Measurements from ENCODE around the gene GIGYF2.

The GIGYF2 gene

DNA sequence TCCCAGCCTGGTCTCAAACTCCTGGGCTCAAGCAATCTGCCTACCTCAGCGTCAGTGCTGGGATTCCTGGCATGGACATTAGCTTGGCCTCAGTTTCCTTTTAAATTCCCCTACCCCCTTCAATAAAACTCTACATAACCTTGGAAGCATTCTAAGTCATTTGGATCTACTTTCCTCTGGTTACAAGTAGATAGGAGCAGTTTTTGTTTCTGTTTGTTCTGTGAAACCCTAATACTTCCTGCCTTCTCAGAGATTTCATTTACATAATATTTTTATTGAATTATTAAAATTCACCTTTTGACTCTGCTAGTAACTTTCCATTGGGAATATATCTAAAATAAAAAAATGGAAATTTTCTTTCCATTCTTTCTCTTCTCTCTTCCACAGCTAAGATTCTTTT lies 25.9 kb downstream of the GIGYF2 start:
- no peak overlapping the region for H3K4me3 ChIP-seq (ENCODE audit: low read depth, low read length)
- TF ChIP-seq, protein P1, sequence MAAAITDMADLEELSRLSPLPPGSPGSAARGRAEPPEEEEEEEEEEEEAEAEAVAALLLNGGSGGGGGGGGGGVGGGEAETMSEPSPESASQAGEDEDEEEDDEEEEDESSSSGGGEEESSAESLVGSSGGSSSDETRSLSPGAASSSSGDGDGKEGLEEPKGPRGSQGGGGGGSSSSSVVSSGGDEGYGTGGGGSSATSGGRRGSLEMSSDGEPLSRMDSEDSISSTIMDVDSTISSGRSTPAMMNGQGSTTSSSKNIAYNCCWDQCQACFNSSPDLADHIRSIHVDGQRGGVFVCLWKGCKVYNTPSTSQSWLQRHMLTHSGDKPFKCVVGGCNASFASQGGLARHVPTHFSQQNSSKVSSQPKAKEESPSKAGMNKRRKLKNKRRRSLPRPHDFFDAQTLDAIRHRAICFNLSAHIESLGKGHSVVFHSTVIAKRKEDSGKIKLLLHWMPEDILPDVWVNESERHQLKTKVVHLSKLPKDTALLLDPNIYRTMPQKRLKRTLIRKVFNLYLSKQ (tag by site-specific recombination; IDR thresholded peaks at IDR 0.05; ENCODE audit: borderline replicate concordance): no peak
- TF ChIP-seq, protein P2, sequence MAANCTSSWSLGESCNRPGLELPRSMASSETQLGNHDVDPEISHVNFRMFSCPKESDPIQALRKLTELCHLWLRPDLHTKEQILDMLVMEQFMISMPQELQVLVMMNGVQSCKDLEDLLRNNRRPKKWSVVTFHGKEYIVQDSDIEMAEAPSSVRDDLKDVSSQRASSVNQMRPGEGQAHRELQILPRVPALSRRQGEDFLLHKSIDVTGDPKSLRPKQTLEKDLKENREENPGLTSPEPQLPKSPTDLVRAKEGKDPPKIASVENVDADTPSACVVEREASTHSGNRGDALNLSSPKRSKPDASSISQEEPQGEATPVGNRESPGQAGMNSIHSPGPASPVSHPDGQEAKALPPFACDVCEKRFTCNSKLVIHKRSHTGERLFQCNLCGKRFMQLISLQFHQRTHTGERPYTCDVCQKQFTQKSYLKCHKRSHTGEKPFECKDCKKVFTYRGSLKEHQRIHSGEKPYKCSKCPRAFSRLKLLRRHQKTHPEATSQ (tag by site-specific recombination; IDR thresholded peaks at IDR 0.05): no peak
- no peak for TF ChIP-seq ZBTB7A (tag by site-specific recombination; IDR thresholded peaks at IDR 0.05; ENCODE audit: low read depth)
- TF ChIP-seq ZNF112 (tag by site-specific recombination; IDR thresholded peaks at IDR 0.05): no peak
- TF ChIP-seq, protein P3, sequence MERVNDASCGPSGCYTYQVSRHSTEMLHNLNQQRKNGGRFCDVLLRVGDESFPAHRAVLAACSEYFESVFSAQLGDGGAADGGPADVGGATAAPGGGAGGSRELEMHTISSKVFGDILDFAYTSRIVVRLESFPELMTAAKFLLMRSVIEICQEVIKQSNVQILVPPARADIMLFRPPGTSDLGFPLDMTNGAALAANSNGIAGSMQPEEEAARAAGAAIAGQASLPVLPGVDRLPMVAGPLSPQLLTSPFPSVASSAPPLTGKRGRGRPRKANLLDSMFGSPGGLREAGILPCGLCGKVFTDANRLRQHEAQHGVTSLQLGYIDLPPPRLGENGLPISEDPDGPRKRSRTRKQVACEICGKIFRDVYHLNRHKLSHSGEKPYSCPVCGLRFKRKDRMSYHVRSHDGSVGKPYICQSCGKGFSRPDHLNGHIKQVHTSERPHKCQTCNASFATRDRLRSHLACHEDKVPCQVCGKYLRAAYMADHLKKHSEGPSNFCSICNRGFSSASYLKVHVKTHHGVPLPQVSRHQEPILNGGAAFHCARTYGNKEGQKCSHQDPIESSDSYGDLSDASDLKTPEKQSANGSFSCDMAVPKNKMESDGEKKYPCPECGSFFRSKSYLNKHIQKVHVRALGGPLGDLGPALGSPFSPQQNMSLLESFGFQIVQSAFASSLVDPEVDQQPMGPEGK (tag by site-specific recombination; IDR thresholded peaks at IDR 0.05): no peak
- TF ChIP-seq ZNF366 (tag by site-specific recombination; conservative IDR thresholded peaks at IDR 0.05): no peak
- TF ChIP-seq, protein P4, sequence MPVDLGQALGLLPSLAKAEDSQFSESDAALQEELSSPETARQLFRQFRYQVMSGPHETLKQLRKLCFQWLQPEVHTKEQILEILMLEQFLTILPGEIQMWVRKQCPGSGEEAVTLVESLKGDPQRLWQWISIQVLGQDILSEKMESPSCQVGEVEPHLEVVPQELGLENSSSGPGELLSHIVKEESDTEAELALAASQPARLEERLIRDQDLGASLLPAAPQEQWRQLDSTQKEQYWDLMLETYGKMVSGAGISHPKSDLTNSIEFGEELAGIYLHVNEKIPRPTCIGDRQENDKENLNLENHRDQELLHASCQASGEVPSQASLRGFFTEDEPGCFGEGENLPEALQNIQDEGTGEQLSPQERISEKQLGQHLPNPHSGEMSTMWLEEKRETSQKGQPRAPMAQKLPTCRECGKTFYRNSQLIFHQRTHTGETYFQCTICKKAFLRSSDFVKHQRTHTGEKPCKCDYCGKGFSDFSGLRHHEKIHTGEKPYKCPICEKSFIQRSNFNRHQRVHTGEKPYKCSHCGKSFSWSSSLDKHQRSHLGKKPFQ (tag by site-specific recombination; IDR thresholded peaks at IDR 0.05): no peak
- no peak for TF ChIP-seq ZNF426 (tag by site-specific recombination; IDR thresholded peaks at IDR 0.05)
- TF ChIP-seq ZNF133 (tag by site-specific recombination; IDR thresholded peaks at IDR 0.05): no peak
- TF ChIP-seq ZNF274 (IDR thresholded peaks at IDR 0.05; ENCODE audit: low read length): no peak
- TF ChIP-seq ZNF274 (tag by site-specific recombination; IDR thresholded peaks at IDR 0.05; ENCODE audit: borderline replicate concordance): no peak
- no peak for TF ChIP-seq ZNF140 (tag by site-specific recombination; IDR thresholded peaks at IDR 0.05)
- no peak for TF ChIP-seq ZNF571 (tag by site-specific recombination; IDR thresholded peaks at IDR 0.05)
- TF ChIP-seq ZNF621 (tag by site-specific recombination; IDR thresholded peaks at IDR 0.05): no peak
- TF ChIP-seq ZNF560 (tag by site-specific recombination; IDR thresholded peaks at IDR 0.05; ENCODE audit: borderline replicate concordance): no peak
- TF ChIP-seq GLI2 (tag by site-specific recombination; IDR thresholded peaks at IDR 0.05; ENCODE audit: borderline replicate concordance, low read depth): no peak
- no peak for TF ChIP-seq ZNF664 (tag by site-specific recombination; IDR thresholded peaks at IDR 0.05)
- no peak for TF ChIP-seq ZNF341 (tag by site-specific recombination; IDR thresholded peaks at IDR 0.05; ENCODE audit: low read depth)
- TF ChIP-seq ZNF529 (tag by site-specific recombination; IDR thresholded peaks at IDR 0.05; ENCODE audit: insufficient replicate concordance): no peak
- peaks cover 19 to 64% of the 10 kb centered on the region in 2 experiments for H3K36me3 ChIP-seq (ENCODE audit: control insufficient read depth in 2 of 2, insufficient read depth in 1 of 2, low read length in 2 of 2)

DNA sequence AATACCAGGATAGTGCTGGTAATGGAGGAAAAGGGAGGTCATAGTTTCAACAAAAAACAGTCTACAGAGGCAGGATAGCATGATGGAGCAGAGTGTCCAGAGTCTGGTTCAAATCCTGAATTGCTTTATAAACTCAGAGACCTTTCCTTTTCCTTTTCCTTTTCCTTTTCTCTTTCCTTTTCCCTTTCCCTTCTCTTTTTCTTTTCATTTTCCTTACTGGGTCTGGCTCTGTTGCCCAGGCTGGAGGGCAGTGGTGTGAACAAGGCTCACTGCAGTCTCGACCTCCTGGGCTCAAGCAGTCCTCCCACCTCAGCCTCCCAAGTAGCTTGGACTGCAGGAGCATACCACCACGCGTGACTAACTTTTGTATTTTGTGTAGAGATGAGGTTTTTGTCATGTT lies 31.7 kb downstream of the GIGYF2 start:
- TF ChIP-seq ZNF174 (tag by site-specific recombination; IDR thresholded peaks at IDR 0.05) (no peak), ZNF529 (tag by site-specific recombination; IDR thresholded peaks at IDR 0.05; ENCODE audit: insufficient replicate concordance) (no peak), ZNF248 (tag by site-specific recombination; IDR thresholded peaks at IDR 0.05) (no peak), ZNF561 (tag by site-specific recombination; IDR thresholded peaks at IDR 0.05; ENCODE audit: borderline replicate concordance) (no peak), PRDM1 (tag by site-specific recombination; IDR thresholded peaks at IDR 0.05) (peak; percentile 93), ZNF585B (tag by site-specific recombination; IDR thresholded peaks at IDR 0.05) (no peak)
- TF ChIP-seq, protein P5, sequence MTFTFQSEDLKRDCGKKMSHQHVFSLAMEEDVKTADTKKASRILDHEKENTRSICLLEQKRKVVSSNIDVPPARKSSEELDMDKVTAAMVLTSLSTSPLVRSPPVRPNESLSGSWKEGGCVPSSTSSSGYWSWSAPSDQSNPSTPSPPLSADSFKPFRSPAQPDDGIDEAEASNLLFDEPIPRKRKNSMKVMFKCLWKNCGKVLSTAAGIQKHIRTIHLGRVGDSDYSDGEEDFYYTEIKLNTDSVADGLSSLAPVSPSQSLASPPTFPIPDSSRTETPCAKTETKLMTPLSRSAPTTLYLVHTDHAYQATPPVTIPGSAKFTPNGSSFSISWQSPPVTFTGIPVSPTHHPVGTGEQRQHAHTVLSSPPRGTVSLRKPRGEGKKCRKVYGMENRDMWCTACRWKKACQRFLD (tag by site-specific recombination; IDR thresholded peaks at IDR 0.05): no peak
- no peak overlapping the region for H3K27ac ChIP-seq (ENCODE audit: extremely low read depth, low read depth, low read length)
- H3K9me3 ChIP-seq (ENCODE audit: control insufficient read depth, insufficient read depth, low read depth, low read length): no peaks in the 10 kb centered on the region
- no peaks in the 10 kb centered on the region for H3K4me1 ChIP-seq (ENCODE audit: control insufficient read depth, insufficient read depth, low read length)
- POLR2A ChIA-PET: no interaction called here
- H3K36me3 ChIP-seq (ENCODE audit: control insufficient read depth in 2 of 2, insufficient read depth in 1 of 2, low read length in 2 of 2): peaks cover 26 to 69% of the 10 kb centered on the region in 2 experiments
- H3K4me3 ChIP-seq (ENCODE audit: low read depth, low read length): no peak overlapping the region
- CTCF ChIA-PET: no interaction called here

More for the DNA sequence above, 25.9 kb downstream of the GIGYF2 start:
- Histone ChIP-seq H3K4me1 (ENCODE audit: control insufficient read depth, insufficient read depth, low read length) (no peaks in the 10 kb centered on the region), H3K27ac (ENCODE audit: extremely low read depth, low read depth, low read length) (no peak overlapping the region), H3K9me3 (ENCODE audit: control insufficient read depth, insufficient read depth, low read depth, low read length) (no peaks in the 10 kb centered on the region)
- CTCF ChIA-PET: no interaction called here
- POLR2A ChIA-PET: no interaction called here

Measured in HEK293 (cell line).